Measurements from ENCODE around the gene ALOX15. TPM values are rescaled to one million over a fixed set of nuclear protein-coding genes. Genes with fewer than 3 reads are reported as not detected.
"Not testable (repeated sequence)": the region's sequence is repeated elsewhere in the genome, so short reads cannot be mapped to it uniquely, and the experiment has no call there.

ALOX15 gene
- total and polyA plus RNA-seq, 9 of the 15 experiments (the other 6 are each of a cell fraction or from before 2014, with no cell fraction given) = not detected

- H3K9ac ChIP-seq (ENCODE audit: insufficient read depth in 1 of 2, low read depth in 2 of 2, low read length in 2 of 2); H3K27ac ChIP-seq (ENCODE audit: extremely low read depth, low read depth, low read length); H3K9me1 ChIP-seq (ENCODE audit: control insufficient read depth, insufficient read depth, low read length); H2AFZ ChIP-seq (ENCODE audit: low read depth, low read length); H3K4me3 ChIP-seq; H3K27me3 ChIP-seq (ENCODE audit: control insufficient read depth in 2 of 2, insufficient read depth in 2 of 2, low read length in 2 of 2); BruUV-seq (replicated peaks); H4K20me1 ChIP-seq (replicated peaks; ENCODE audit: control insufficient read depth, insufficient read depth, low read length); H3K79me2 ChIP-seq (ENCODE audit: control insufficient read depth, insufficient read depth, low read length); POLR2A ChIA-PET; H3K4me2 ChIP-seq (ENCODE audit: insufficient read depth, low read length); DNase-seq (ENCODE audit: extremely low read depth in 1 of 4, low spot score in 3 of 4); ATAC-seq; H3K36me3 ChIP-seq (ENCODE audit: control insufficient read depth, insufficient read depth, low read length); intact Hi-C loops (cut with micrococcal nuclease); FAIRE-seq; in situ Hi-C loops (cut with MboI); H3K9me3 ChIP-seq (replicated peaks; ENCODE audit: control insufficient read depth, insufficient read depth, low read depth, low read length): not testable (repeated sequence)
- peaks cover 16 to 30% of the 10 kb centered on the region in 2 experiments; a peak in 4 of 5 replicates for H3K4me1 ChIP-seq (replicated peaks in 1 of 2; ENCODE audit: control insufficient read depth in 2 of 2, insufficient read depth in 2 of 2, low read length in 2 of 2)
- CTCF ChIA-PET (ENCODE audit: low intra/inter-chr PET ratio) = interaction anchor here (0.6 kb wide), 1 partner anchor 197 kb away, joined by 3 read pairs; no protein-coding TSS in a partner anchor
- TF ChIP-seq NFYB (IDR thresholded peaks at IDR 0.05; ENCODE audit: extremely low read depth, insufficient read length) = peak; percentile 57
- 79% methylated on average over 6 of the region's 7 CpGs for WGBS (ENCODE audit: insufficient coverage, low coverage, missing lambda C conversion rate)
These were observed 14.5 kb upstream of the ALOX15 start for GRCh38 chr17:4655933-4656332.

- no TSS peak for BruUV-seq (replicated peaks)
- Histone ChIP-seq H4K20me1 (replicated peaks; ENCODE audit: control insufficient read depth, insufficient read depth, low read length) (no peaks in the 10 kb centered on the region), H3K4me2 (ENCODE audit: insufficient read depth, low read length) (no peak overlapping the region), H3K79me2 (ENCODE audit: control insufficient read depth, insufficient read depth, low read length) (no peaks in the 10 kb centered on the region), H3K9me1 (ENCODE audit: control insufficient read depth, insufficient read depth, low read length) (no peaks in the 10 kb centered on the region), H2AFZ (ENCODE audit: low read depth, low read length) (no peak overlapping the region), H3K4me1 (replicated peaks in 1 of 2; ENCODE audit: control insufficient read depth in 2 of 2, insufficient read depth in 2 of 2, low read length in 2 of 2) (peaks cover 6 to 18% of the 10 kb centered on the region in 2 experiments; a peak in 4 of 5 replicates), H3K27ac (ENCODE audit: extremely low read depth, low read depth, low read length) (no peak overlapping the region), H3K4me3 (no peak overlapping the region), H3K27me3 (ENCODE audit: control insufficient read depth in 2 of 2, insufficient read depth in 2 of 2, low read length in 2 of 2) (no peaks in the 10 kb centered on the region; a peak in 2 of 5 replicates), H3K9me3 (replicated peaks; ENCODE audit: control insufficient read depth, insufficient read depth, low read depth, low read length) (no peaks in the 10 kb centered on the region), H3K36me3 (ENCODE audit: control insufficient read depth, insufficient read depth, low read length) (no peaks in the 10 kb centered on the region), H3K9ac (ENCODE audit: insufficient read depth in 1 of 2, low read depth in 2 of 2, low read length in 2 of 2) (no peak overlapping the region)
- ATAC-seq (no peak), DNase-seq (ENCODE audit: extremely low read depth in 1 of 4, low spot score in 3 of 4) (no peak), FAIRE-seq (no peak)
- intact Hi-C loops (cut with micrococcal nuclease) = no loop called here
- in situ Hi-C loops (cut with MboI) = no loop called here
- POLR2A ChIA-PET = no interaction called here
- CTCF ChIA-PET (ENCODE audit: low intra/inter-chr PET ratio) = no interaction called here
- 29% methylated on average over 5 of the region's 5 CpGs for WGBS (ENCODE audit: insufficient coverage, low coverage, missing lambda C conversion rate)
- TF ChIP-seq HNRNPLL (IDR thresholded peaks at IDR 0.05; ENCODE audit: low read depth, low read length, poor library complexity, severe bottlenecking) = no peak
- TF ChIP-seq ASH1L (IDR thresholded peaks at IDR 0.05; ENCODE audit: borderline replicate concordance, low read depth, partially characterized antibody) = no peak
- TF ChIP-seq ELF2 (CRISPR knock-in tag; IDR thresholded peaks at IDR 0.05) = no peak
- no peak for TF ChIP-seq STAG1 (CRISPR knock-in tag; IDR thresholded peaks at IDR 0.05; ENCODE audit: borderline replicate concordance)
- TF ChIP-seq TCF7 (IDR thresholded peaks at IDR 0.05; ENCODE audit: borderline replicate concordance) = no peak
- no peak for TF ChIP-seq ZNF561 (CRISPR knock-in tag; conservative IDR thresholded peaks at IDR 0.05)
- no peak for TF ChIP-seq IRF9 (tag; IDR thresholded peaks at IDR 0.05)
- no peak for TF ChIP-seq RBM14 (IDR thresholded peaks at IDR 0.05; ENCODE audit: borderline replicate concordance, insufficient read depth, low read depth, low read length)
- TF ChIP-seq NFYB (IDR thresholded peaks at IDR 0.05; ENCODE audit: extremely low read depth, insufficient read length) = no peak
- no peak for TF ChIP-seq THRB (CRISPR knock-in tag; conservative IDR thresholded peaks at IDR 0.05)
- TF ChIP-seq, protein P1, sequence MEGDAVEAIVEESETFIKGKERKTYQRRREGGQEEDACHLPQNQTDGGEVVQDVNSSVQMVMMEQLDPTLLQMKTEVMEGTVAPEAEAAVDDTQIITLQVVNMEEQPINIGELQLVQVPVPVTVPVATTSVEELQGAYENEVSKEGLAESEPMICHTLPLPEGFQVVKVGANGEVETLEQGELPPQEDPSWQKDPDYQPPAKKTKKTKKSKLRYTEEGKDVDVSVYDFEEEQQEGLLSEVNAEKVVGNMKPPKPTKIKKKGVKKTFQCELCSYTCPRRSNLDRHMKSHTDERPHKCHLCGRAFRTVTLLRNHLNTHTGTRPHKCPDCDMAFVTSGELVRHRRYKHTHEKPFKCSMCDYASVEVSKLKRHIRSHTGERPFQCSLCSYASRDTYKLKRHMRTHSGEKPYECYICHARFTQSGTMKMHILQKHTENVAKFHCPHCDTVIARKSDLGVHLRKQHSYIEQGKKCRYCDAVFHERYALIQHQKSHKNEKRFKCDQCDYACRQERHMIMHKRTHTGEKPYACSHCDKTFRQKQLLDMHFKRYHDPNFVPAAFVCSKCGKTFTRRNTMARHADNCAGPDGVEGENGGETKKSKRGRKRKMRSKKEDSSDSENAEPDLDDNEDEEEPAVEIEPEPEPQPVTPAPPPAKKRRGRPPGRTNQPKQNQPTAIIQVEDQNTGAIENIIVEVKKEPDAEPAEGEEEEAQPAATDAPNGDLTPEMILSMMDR (IDR thresholded peaks at IDR 0.05 in 2 of 3, conservative IDR thresholded peaks at IDR 0.05 in 1 of 3; ENCODE audit: insufficient read depth in 2 of 3, low read depth in 1 of 3, low read length in 3 of 3) = no peak
These were observed 11.5 kb upstream of the ALOX15 start for GRCh38 chr17:4652997-4653396.

Measured in K562 (cell line).